GM19193 (cell line): ENCODE results near the gene PLPPR4.

Source experiments
- POLR2A ChIP-seq: IDR thresholded peaks from 4 replicates; pipeline ENCODE4 v1.6.1; 2011; ENCODE audit not compliant: insufficient read depth, insufficient read length; ENCODE audit errors: extremely low read depth

The PLPPR4 gene, protein sequence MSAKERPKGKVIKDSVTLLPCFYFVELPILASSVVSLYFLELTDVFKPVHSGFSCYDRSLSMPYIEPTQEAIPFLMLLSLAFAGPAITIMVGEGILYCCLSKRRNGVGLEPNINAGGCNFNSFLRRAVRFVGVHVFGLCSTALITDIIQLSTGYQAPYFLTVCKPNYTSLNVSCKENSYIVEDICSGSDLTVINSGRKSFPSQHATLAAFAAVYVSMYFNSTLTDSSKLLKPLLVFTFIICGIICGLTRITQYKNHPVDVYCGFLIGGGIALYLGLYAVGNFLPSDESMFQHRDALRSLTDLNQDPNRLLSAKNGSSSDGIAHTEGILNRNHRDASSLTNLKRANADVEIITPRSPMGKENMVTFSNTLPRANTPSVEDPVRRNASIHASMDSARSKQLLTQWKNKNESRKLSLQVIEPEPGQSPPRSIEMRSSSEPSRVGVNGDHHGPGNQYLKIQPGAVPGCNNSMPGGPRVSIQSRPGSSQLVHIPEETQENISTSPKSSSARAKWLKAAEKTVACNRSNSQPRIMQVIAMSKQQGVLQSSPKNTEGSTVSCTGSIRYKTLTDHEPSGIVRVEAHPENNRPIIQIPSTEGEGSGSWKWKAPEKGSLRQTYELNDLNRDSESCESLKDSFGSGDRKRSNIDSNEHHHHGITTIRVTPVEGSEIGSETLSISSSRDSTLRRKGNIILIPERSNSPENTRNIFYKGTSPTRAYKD

GRCh38 chr1:99264201-99265021, at the start of gene PLPPR4:
Gene PLPPR4, plus strand, starts transcription at chr1:99264492. Its CDS starts 102 bp downstream, at chr1:99264594.
- no peak for TF ChIP-seq POLR2A

DNA sequence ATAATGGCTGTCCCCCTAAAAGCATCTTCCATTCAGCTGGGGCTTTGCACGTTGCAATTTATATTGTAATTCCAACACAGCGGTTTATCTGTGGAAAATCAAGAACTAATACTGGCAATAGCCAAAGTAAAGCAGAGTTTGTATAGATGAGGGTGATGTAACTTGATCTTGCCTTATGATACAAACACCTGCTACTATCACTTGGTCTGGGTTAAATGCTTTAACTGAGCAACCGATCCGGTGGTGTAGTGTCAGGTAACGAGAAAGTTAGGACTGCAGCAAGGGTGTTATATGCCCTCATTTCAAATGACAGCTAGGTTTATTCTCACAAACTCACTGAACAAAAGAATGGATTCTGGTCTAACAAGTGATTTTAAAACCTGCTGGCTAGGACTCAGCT, 47.3 kb upstream of the PLPPR4 start:
- no peak for TF ChIP-seq POLR2A

DNA sequence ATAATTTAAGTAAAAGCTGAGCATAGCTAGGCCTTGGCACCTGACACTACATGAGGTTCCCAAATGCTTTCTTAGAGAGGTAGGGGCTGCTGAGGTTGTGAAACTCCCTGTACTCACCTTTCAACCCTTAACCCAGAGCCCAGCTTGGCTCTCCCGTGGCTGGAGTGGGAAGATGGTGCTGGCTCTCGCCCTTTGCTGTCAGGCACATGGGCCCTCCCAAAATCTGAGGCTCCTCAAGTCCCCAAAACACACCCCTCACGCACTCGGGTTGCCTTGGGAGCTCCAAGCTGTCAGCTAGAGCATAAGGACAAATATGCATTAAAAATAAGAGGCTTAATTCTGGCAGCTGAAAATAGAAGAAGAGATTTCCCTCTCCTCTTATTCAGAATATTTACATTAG, 46.7 kb upstream of the PLPPR4 start:
- TF ChIP-seq POLR2A: no peak

GRCh38 chr1:99218572-99218971, 45.7 kb upstream of the PLPPR4 start:
- no peak for TF ChIP-seq POLR2A

DNA sequence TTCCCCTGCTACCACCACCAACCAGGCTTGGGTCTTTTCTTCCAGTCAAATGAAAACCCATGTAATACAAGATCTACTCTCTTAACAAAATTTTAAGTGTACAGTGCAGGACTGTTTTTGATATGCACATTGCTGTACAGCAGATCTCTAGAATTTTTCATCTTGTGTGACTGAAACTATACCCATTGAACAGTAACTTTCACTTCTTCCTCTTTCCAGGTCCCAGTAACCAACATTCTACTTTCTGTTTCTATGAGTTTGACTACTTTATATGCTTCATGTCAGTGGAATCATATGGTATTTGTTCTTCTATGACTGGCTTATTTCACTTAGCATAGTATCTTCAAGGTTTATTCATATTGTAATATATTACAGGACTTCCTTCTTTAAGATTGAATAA, 45.3 kb upstream of the PLPPR4 start:
- no peak for TF ChIP-seq POLR2A

GRCh38 chr1:99227056-99227897, 37.0 kb upstream of the PLPPR4 start:
- no peak for TF ChIP-seq POLR2A

DNA sequence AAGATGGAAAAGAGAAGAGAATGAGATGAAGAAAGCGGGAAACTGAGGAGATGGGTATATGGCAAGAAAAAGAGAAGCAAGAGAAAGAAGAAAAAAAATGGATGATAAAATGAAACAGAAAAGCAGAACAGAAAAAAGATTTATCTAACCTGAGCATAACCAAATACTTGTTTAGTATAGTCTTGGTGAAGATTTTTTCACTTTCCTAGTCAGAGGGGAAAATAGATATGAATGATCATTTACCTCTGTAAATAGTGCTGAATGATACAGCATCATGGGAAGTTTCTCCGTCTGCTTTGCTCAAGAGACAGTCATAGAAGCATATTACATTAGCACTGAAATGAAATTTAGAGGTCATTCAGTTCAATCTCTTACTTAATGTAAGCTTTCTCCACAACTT, 36.1 kb upstream of the PLPPR4 start:
- no peak for TF ChIP-seq POLR2A

DNA sequence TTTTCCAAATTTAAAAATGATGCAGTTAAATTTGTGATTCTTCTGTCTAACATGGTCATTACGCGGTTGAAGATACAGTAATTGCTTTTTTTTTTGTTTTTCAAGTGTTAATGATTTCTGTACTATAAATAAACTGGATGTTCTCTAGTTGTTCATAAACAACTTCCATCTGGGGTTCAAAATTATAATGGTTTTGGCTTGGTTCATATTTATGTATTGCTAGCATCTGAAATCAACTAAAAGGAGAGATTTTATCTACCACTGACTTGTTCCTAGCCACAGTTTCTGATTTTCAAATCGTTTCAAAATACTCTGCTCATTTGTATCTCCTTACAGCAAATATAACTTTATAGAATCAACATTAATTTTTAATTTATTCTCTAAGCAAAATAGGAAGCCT, 35.2 kb upstream of the PLPPR4 start:
- no peak for TF ChIP-seq POLR2A

- no peak for TF ChIP-seq POLR2A
Observed at GRCh38 chr1:99230695-99231094, 33.6 kb upstream of the PLPPR4 start.

DNA sequence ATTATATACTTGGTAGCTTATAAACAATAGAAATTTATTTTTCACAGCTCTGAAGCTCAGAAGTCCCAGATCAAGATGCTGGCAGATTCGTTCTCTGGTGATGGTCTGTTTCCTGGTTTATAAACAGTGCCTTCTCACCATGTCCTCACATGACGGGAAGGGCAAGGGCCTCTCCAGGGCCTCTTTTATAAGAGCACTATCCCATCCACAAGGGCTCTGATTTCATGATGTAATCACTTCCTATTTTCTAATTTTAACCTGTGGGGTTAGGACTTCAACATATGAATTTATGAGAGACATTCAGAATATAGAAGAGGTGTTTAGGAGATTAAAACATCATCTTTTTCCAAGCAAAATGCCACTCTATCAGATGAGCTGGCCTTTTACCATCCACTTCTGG, 32.1 kb upstream of the PLPPR4 start:
- TF ChIP-seq POLR2A: no peak

GRCh38 chr1:99233446-99233845, 30.8 kb upstream of the PLPPR4 start:
- no peak for TF ChIP-seq POLR2A

GRCh38 chr1:99236756-99237155, 27.5 kb upstream of the PLPPR4 start:
- TF ChIP-seq POLR2A: no peak

DNA sequence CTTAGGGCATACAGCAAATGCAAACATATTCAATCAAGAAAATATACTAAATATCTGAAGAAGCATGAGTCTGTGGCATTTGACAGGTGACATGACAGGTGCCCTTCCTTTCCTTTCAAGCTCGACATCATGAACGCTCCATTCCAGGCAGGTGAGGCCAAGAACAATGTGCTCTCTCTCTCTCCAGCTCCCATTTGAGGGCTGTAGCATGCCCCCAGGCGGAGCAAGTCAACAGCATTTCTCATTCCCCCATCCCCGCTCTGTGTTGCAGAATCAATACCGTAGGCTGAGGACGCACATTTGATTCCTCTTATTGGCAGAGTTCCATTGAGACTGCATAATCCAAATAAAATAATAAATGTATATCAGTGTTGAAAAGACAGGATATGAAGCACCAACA, 24.6 kb upstream of the PLPPR4 start:
- no peak for TF ChIP-seq POLR2A

DNA sequence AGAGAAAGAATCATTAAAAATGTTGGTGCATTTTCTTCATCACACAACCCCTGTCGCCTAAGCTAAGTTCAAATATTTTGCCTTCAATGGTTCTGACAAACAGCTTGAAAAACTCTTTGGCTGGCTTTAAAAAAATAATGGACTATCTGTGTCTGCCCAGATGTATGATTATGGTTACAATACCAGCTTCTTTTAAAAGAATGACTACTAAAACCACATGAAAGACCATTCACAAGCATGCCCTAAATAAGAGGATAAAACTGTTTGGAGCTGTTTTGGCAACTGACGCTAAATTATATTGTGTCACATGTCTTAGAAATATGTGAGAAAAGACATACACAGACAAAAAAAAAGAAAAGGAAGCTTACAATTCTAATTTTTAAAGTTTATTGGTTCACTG, 23.7 kb upstream of the PLPPR4 start:
- no peak for TF ChIP-seq POLR2A
